GM10248 (cell line): Measurements from ENCODE around the gene CNOT4.

Experiments
- CTCF ChIA-PET: fragments of 300-600 bp; sonication (Branson Sonifier 250); formaldehyde crosslinking; extraction: SDS; loops from one replicate; lab custom pipeline; 2021; ENCODE audit warnings: antibody characterized with exemption; lab: Yijun Ruan, JAX
- POLR2A ChIA-PET: fragments of 350-650 bp; sonication (Branson Sonifier 250); formaldehyde crosslinking; extraction: SDS; loops from one replicate; lab custom pipeline; 2020; ENCODE audit warnings: antibody characterized with exemption; lab: Yijun Ruan, JAX
- DNase-seq: peaks from one replicate; pipeline ENCODE4 v3.0.0; 2012; ENCODE audit errors: extremely low spot score
- CTCF ChIP-seq: IDR thresholded peaks from 2 replicates; pipeline ENCODE4 v1.5.1; 2012; ENCODE audit warnings: mild to moderate bottlenecking, low read depth; ENCODE audit errors: extremely low read depth, missing control alignments, control extremely low read depth

The CNOT4 gene

GRCh38 chr7:135416431-135416830 is 93.5 kb downstream of the CNOT4 start:
- CTCF ChIA-PET, result interaction anchor here (1.0 to 2.2 kb wide), 9 partner anchors 8 to 142 kb away, joined by 3 to 7 read pairs (median 3); no protein-coding TSS in a partner anchor
- DNase-seq, result no peak
- POLR2A ChIA-PET, result no interaction called here
- TF ChIP-seq CTCF, result no peak

DNA sequence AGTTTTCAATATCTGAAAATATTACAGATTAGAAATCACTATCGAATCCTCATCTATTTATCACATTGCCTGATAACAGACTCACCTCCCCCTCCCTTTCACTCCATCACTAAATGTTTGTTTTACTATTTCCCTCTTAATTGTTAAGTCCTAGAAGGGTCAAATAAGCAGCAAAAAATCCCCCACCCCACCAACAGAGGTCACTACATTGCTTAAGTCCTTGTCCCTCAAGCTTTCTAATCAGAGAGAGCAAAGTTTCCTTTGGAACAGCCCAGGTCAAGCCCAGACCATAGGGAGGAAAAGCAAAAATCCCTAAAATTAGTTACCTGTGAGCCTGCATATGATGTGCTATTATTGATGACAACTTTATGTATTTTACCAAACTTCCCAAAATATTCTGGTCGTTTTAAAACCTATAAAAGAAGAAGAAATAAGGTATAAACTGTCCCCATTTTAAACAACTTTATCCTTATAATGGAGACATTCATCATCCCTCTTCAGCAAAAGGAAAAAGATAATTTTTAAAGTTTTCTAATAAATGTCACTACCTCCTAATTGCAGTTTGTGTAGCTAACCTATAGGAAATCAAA is 95.0 kb downstream of the CNOT4 start:
- TF ChIP-seq CTCF, result peak; percentile 59
- ChIA-PET CTCF (interaction anchor here (0.6 to 2.2 kb wide), 15 partner anchors 8 to 144 kb away, joined by 3 to 7 read pairs (median 4); no protein-coding TSS in a partner anchor), POLR2A (no interaction called here)
- DNase-seq, result no peak

- CTCF ChIA-PET, result interaction anchor here (0.9 to 2.2 kb wide), 8 partner anchors 9 to 95 kb away, joined by 3 to 6 read pairs (median 4); no protein-coding TSS in a partner anchor
- no peak for DNase-seq
- no peak for TF ChIP-seq CTCF
- POLR2A ChIA-PET, result no interaction called here
These were observed 95.7 kb downstream of the CNOT4 start for GRCh38 chr7:135414208-135414607.

DNA sequence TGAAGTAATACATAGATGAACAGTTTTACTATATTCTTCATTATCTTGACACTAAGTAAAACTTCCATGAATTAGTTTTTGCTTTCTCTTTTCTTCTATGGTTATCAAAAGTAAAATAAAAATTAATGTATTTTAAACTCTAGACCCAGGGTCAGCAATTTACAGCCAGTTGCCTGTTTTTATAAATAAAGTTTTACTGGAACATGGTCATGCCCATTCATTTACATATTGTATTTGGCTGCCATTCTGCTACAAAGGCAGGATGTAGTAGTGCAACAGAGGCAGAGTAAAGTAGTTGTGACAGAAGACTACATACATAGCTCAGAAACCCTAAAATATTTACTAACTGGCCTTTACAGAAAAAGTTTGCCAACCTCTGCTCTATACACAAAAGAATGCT is 98.8 kb downstream of the CNOT4 start:
- no peak for TF ChIP-seq CTCF
- CTCF ChIA-PET, result interaction anchor here (1.7 kb wide), 1 partner anchor 130 kb away, joined by 3 read pairs; no protein-coding TSS in a partner anchor
- POLR2A ChIA-PET, result no interaction called here
- DNase-seq, result no peak

GRCh38 chr7:135410543-135410942 is 99.4 kb downstream of the CNOT4 start:
- TF ChIP-seq CTCF, result no peak
- ChIA-PET CTCF (interaction anchor here (0.7 to 1.7 kb wide), 2 partner anchors 11 to 130 kb away, joined by 3 read pairs; no protein-coding TSS in a partner anchor), POLR2A (no interaction called here)
- no peak for DNase-seq

- no peak for DNase-seq
- ChIA-PET POLR2A (no interaction called here), CTCF (interaction anchor here (0.7 to 1.7 kb wide), 2 partner anchors 10 to 129 kb away, joined by 3 read pairs; no protein-coding TSS in a partner anchor)
- TF ChIP-seq CTCF, result no peak
These were observed 99.9 kb downstream of the CNOT4 start for GRCh38 chr7:135409845-135410542.
